GM23248 (cell line): ENCODE data around the gene ARL5B.

Experiments
- EZH2 ChIP-seq: fragments of 200-600 bp; sonication (generic); IDR thresholded peaks from 2 replicates; pipeline ENCODE4 v1.6.1; 2018; ENCODE audit warnings: antibody characterized with exemption, mild to moderate bottlenecking; ENCODE audit not compliant: insufficient read depth, poor library complexity, severe bottlenecking
- EZH2phosphoT487 ChIP-seq: fragments of 200-600 bp; sonication (generic); IDR thresholded peaks from 2 replicates; pipeline ENCODE4 v1.6.1; 2018; ENCODE audit warnings: antibody characterized with exemption, moderate library complexity, mild to moderate bottlenecking, low read depth; ENCODE audit not compliant: insufficient read depth

DNA sequence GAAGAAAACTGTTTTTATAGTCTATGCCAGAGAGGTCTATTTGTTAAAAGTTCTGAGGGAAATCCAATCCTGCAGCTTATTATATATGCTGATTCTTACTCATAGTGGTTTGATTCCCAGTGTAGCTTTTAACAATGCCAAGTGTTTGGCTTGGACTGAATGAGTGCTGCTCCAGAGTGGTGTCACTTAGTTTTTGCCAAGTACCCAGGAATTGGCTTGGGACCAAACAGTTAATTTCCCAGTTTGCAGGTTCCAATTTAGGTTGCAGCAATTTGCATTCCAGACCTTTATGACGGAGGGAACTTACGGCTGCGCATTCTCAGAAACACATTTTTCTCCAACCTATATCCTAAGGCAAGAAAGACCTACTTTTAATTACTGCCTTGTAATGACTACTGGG lies 40.2 kb upstream of the ARL5B start:
- TF ChIP-seq EZH2phosphoT487, result no peak
- no peak for TF ChIP-seq EZH2
